ENCODE measurements around the gene KCTD17. TPM values are rescaled to one million over a fixed set of nuclear protein-coding genes. Genes with fewer than 3 reads are reported as not detected.

KCTD17 gene
- polyA plus RNA-seq, 2 of the 4 experiments (the other 2 are of a cell fraction), result 18.7 to 37.1 TPM

- Histone ChIP-seq H3K9me3 (no peaks in the 10 kb centered on the region), H3K4me3 (no peak overlapping the region), H3K27ac (no peak overlapping the region), H3K4me1 (no peaks in the 10 kb centered on the region), H3K4me2 (no peak overlapping the region)
- ChIA-PET POLR2A (no interaction called here), CTCF (interaction anchor here (1.2 to 1.4 kb wide), 2 partner anchors 32 to 57 kb away, joined by 4 read pairs; no protein-coding TSS in a partner anchor)
- FAIRE-seq, result no peak
- TF ChIP-seq ZSCAN20 (CRISPR knock-in tag; IDR thresholded peaks at IDR 0.05), result no peak
- no peak for TF ChIP-seq CBX8 (IDR thresholded peaks at IDR 0.05)
- no peak for TF ChIP-seq JUN (IDR thresholded peaks at IDR 0.05)
- TF ChIP-seq KDM1A (IDR thresholded peaks at IDR 0.05; ENCODE audit: low read depth), result 0 out of 2 replicates have a peak, but pooled peaks have one; percentile 27
- no peak for TF ChIP-seq HOXA7 (CRISPR knock-in tag; IDR thresholded peaks at IDR 0.05)
- peak; percentile 15 for TF ChIP-seq ZFP36 (IDR thresholded peaks at IDR 0.05; ENCODE audit: borderline replicate concordance, partially characterized antibody)
- no peak for TF ChIP-seq RFX5 (IDR thresholded peaks at IDR 0.05)
- no peak for TF ChIP-seq POLR2AphosphoS2 (conservative IDR thresholded peaks at IDR 0.05; ENCODE audit: low read length)
- TF ChIP-seq CBX2 (IDR thresholded peaks at IDR 0.05; ENCODE audit: borderline replicate concordance, low read depth), result no peak
- no peak for TF ChIP-seq SMC3 (IDR thresholded peaks at IDR 0.05)
- no peak for TF ChIP-seq RCOR1 (IDR thresholded peaks at IDR 0.05; ENCODE audit: low read depth, low read length)
- DNase-seq (ENCODE audit: low read depth in 1 of 2, low spot score in 1 of 2), result no peak
- no peak for ATAC-seq
- WGBS (ENCODE audit: missing lambda C conversion rate), result 66% methylated on average over 14 of the region's 14 CpGs
These were observed 52.3 kb downstream of the KCTD17 start for GRCh38 chr22:37103656-37104452.

- Histone ChIP-seq H3K9me3 (no peaks in the 10 kb centered on the region), H3K4me2 (no peak overlapping the region), H3K4me3 (no peak overlapping the region), H3K4me1 (no peaks in the 10 kb centered on the region), H3K27ac (no peak overlapping the region)
- FAIRE-seq, result no peak
- ChIA-PET POLR2A (no interaction called here), CTCF (interaction anchor here (1.4 kb wide), 1 partner anchor 59 kb away, joined by 4 read pairs; no protein-coding TSS in a partner anchor)
- no peak for DNase-seq (ENCODE audit: low read depth in 1 of 2, low spot score in 1 of 2)
- no peak for TF ChIP-seq ZFP36 (IDR thresholded peaks at IDR 0.05; ENCODE audit: borderline replicate concordance, partially characterized antibody)
- peak in 1 of 2 experiments; percentile 25; a peak in 1 of 6 replicates for ATAC-seq
- WGBS (ENCODE audit: missing lambda C conversion rate), result 48% methylated on average over 4 of the region's 7 CpGs
These were observed 53.6 kb downstream of the KCTD17 start for GRCh38 chr22:37105154-37105553.

GRCh38 chr22:37105990-37106389 lies 54.4 kb downstream of the KCTD17 start:
- ATAC-seq (no peak), FAIRE-seq (no peak), DNase-seq (ENCODE audit: low read depth in 1 of 2, low spot score in 1 of 2) (no peak)
- POLR2A ChIA-PET, result no interaction called here
- Histone ChIP-seq H3K9me3 (no peaks in the 10 kb centered on the region), H3K27ac (no peak overlapping the region), H3K4me3 (no peak overlapping the region), H3K4me2 (no peak overlapping the region), H3K4me1 (no peaks in the 10 kb centered on the region)
- TF ChIP-seq ZFP36 (IDR thresholded peaks at IDR 0.05; ENCODE audit: borderline replicate concordance, partially characterized antibody), result peak; percentile 47
- no peak for TF ChIP-seq FOSL2 (IDR thresholded peaks at IDR 0.05)
- TF ChIP-seq FOSL2 (CRISPR knock-in tag; IDR thresholded peaks at IDR 0.05), result 0 out of 2 replicates have a peak, but pooled peaks have one; percentile 6
- TF ChIP-seq ZSCAN20 (CRISPR knock-in tag; IDR thresholded peaks at IDR 0.05), result no peak
- 48% methylated on average over 5 of the region's 5 CpGs for WGBS (ENCODE audit: missing lambda C conversion rate)
- CTCF ChIA-PET, result no interaction called here

GRCh38 chr22:37107816-37108621 lies 56.5 kb downstream of the KCTD17 start:
- POLR2A ChIA-PET, result no interaction called here
- FAIRE-seq (no peak), DNase-seq (ENCODE audit: low read depth in 1 of 2, low spot score in 1 of 2) (no peak), ATAC-seq (no peak)
- Histone ChIP-seq H3K9me3 (no peaks in the 10 kb centered on the region), H3K4me2 (no peak overlapping the region), H3K4me1 (no peaks in the 10 kb centered on the region), H3K4me3 (no peak overlapping the region), H3K27ac (no peak overlapping the region)
- WGBS (ENCODE audit: missing lambda C conversion rate), result 76% methylated on average over 12 of the region's 18 CpGs
- CTCF ChIA-PET, result interaction anchor here (0.6 kb wide), 1 partner anchor 9 kb away, joined by 3 read pairs; no protein-coding TSS in a partner anchor
- TF ChIP-seq CEBPB (IDR thresholded peaks at IDR 0.05) (no peak), SREBF2 (IDR thresholded peaks at IDR 0.05) (no peak), POLR2AphosphoS2 (conservative IDR thresholded peaks at IDR 0.05; ENCODE audit: low read length) (no peak), MYC (IDR thresholded peaks at IDR 0.05; ENCODE audit: borderline replicate concordance, low read length) (no peak), EP300 (IDR thresholded peaks at IDR 0.05) (no peak), MAX (IDR thresholded peaks at IDR 0.05) (no peak), HEYL (CRISPR knock-in tag; IDR thresholded peaks at IDR 0.05) (no peak), BHLHE40 (IDR thresholded peaks at IDR 0.05; ENCODE audit: low read depth, low read length) (no peak), RAD21 (conservative IDR thresholded peaks at IDR 0.05 in 1 of 2, IDR thresholded peaks at IDR 0.05 in 1 of 2) (no peak), POLR2A (IDR thresholded peaks at IDR 0.05; ENCODE audit: low read length) (no peak), RNF2 (IDR thresholded peaks at IDR 0.05; ENCODE audit: borderline replicate concordance, low read depth) (no peak), ESRRA (IDR thresholded peaks at IDR 0.05; ENCODE audit: borderline replicate concordance, low read length) (no peak), KDM1A (IDR thresholded peaks at IDR 0.05; ENCODE audit: low read depth) (no peak), GATA3 (IDR thresholded peaks at IDR 0.05; ENCODE audit: borderline replicate concordance) (no peak), MAZ (IDR thresholded peaks at IDR 0.05; ENCODE audit: borderline replicate concordance, low read depth, low read length) (no peak), HDAC2 (IDR thresholded peaks at IDR 0.05) (no peak), USF2 (IDR thresholded peaks at IDR 0.05) (no peak), JUN (IDR thresholded peaks at IDR 0.05) (no peak)

All from A549 (cell line).